GM23248 (cell line): Measurements from ENCODE around the gene AGXT.

Experiments used
- EZH2 ChIP-seq: fragments of 200-600 bp; sonication (generic); IDR thresholded peaks from 2 replicates; pipeline ENCODE4 v1.6.1; 2018; ENCODE audit warnings: antibody characterized with exemption, mild to moderate bottlenecking; ENCODE audit not compliant: insufficient read depth, poor library complexity, severe bottlenecking
- EZH2phosphoT487 ChIP-seq: fragments of 200-600 bp; sonication (generic); IDR thresholded peaks from 2 replicates; pipeline ENCODE4 v1.6.1; 2018; ENCODE audit warnings: antibody characterized with exemption, moderate library complexity, mild to moderate bottlenecking, low read depth; ENCODE audit not compliant: insufficient read depth

DNA sequence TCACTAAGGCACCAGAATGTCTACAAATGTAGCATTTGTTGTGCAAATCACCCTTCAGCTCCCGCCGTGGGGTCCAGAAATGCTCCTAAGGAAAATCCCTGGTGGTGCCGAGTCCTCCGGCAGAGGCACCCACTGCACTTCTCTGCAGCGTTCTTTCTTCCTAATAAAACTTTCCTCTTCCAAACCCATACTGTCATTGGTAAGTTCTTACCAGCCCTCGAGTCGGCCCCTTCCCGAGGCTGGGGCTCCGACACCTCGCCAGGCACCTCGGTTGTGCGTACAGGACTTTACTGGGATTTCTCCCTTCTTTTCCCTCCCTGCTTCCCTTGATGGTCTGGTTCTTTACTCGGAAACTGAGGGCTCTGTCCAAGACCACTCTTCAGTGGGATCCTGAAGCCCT is 10.3 kb upstream of the AGXT start:
- TF ChIP-seq EZH2phosphoT487 (no peak), EZH2 (no peak)
